ENCODE results near the gene ARGLU1. TPM values are rescaled to one million over a fixed set of nuclear protein-coding genes. Genes with fewer than 3 reads are reported as not detected.

Gene ARGLU1
- total RNA-seq, 1 experiment from 2014 or later: 115 TPM

DNA sequence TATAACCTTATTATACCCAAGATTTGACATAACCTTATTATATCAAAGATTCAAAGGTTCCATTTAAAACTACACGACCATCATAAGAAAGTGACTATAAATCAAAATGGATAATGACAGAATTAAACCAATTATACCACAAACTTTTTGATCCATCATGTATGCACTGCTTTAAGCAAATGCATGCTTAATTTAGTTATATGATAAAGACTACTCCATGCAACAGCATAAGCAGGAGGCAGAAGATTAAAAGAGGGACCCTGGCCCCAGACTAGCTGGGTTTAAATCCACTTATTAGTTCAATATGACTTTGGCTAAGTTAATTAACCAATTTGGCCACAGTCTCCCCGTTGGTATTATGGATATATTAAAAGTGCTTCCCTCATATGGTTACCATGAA, 43.8 kb downstream of the ARGLU1 start (continued):
- TF ChIP-seq ARID4B (CRISPR knock-in tag; IDR thresholded peaks at IDR 0.05; ENCODE audit: borderline replicate concordance): no peak
- TF ChIP-seq PRDM15 (CRISPR knock-in tag; IDR thresholded peaks at IDR 0.05): no peak
- no peak for TF ChIP-seq TEAD1 (CRISPR knock-in tag; IDR thresholded peaks at IDR 0.05)
- no peak for TF ChIP-seq NR2C2 (CRISPR knock-in tag; IDR thresholded peaks at IDR 0.05)
- TF ChIP-seq, protein P1, sequence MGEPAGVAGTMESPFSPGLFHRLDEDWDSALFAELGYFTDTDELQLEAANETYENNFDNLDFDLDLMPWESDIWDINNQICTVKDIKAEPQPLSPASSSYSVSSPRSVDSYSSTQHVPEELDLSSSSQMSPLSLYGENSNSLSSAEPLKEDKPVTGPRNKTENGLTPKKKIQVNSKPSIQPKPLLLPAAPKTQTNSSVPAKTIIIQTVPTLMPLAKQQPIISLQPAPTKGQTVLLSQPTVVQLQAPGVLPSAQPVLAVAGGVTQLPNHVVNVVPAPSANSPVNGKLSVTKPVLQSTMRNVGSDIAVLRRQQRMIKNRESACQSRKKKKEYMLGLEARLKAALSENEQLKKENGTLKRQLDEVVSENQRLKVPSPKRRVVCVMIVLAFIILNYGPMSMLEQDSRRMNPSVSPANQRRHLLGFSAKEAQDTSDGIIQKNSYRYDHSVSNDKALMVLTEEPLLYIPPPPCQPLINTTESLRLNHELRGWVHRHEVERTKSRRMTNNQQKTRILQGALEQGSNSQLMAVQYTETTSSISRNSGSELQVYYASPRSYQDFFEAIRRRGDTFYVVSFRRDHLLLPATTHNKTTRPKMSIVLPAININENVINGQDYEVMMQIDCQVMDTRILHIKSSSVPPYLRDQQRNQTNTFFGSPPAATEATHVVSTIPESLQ (CRISPR knock-in tag; IDR thresholded peaks at IDR 0.05): no peak
- no peak for TF ChIP-seq ZNF423 (CRISPR knock-in tag; IDR thresholded peaks at IDR 0.05)
- TF ChIP-seq, protein P2, sequence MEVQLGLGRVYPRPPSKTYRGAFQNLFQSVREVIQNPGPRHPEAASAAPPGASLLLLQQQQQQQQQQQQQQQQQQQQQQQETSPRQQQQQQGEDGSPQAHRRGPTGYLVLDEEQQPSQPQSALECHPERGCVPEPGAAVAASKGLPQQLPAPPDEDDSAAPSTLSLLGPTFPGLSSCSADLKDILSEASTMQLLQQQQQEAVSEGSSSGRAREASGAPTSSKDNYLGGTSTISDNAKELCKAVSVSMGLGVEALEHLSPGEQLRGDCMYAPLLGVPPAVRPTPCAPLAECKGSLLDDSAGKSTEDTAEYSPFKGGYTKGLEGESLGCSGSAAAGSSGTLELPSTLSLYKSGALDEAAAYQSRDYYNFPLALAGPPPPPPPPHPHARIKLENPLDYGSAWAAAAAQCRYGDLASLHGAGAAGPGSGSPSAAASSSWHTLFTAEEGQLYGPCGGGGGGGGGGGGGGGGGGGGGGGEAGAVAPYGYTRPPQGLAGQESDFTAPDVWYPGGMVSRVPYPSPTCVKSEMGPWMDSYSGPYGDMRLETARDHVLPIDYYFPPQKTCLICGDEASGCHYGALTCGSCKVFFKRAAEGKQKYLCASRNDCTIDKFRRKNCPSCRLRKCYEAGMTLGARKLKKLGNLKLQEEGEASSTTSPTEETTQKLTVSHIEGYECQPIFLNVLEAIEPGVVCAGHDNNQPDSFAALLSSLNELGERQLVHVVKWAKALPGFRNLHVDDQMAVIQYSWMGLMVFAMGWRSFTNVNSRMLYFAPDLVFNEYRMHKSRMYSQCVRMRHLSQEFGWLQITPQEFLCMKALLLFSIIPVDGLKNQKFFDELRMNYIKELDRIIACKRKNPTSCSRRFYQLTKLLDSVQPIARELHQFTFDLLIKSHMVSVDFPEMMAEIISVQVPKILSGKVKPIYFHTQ (CRISPR knock-in tag; IDR thresholded peaks at IDR 0.05): no peak
- TF ChIP-seq, protein P3, sequence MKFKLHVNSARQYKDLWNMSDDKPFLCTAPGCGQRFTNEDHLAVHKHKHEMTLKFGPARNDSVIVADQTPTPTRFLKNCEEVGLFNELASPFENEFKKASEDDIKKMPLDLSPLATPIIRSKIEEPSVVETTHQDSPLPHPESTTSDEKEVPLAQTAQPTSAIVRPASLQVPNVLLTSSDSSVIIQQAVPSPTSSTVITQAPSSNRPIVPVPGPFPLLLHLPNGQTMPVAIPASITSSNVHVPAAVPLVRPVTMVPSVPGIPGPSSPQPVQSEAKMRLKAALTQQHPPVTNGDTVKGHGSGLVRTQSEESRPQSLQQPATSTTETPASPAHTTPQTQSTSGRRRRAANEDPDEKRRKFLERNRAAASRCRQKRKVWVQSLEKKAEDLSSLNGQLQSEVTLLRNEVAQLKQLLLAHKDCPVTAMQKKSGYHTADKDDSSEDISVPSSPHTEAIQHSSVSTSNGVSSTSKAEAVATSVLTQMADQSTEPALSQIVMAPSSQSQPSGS (CRISPR knock-in tag; IDR thresholded peaks at IDR 0.05; ENCODE audit: borderline replicate concordance, low read depth): no peak
- no peak for TF ChIP-seq IRF2 (CRISPR knock-in tag; IDR thresholded peaks at IDR 0.05; ENCODE audit: borderline replicate concordance, low read depth)
- no peak for TF ChIP-seq MYBL2 (CRISPR knock-in tag; IDR thresholded peaks at IDR 0.05)
- TF ChIP-seq NR3C1 (CRISPR knock-in tag; conservative IDR thresholded peaks at IDR 0.05; ENCODE audit: low read depth): no peak
- TF ChIP-seq FOXK1 (CRISPR knock-in tag; IDR thresholded peaks at IDR 0.05): no peak
- no peak for TF ChIP-seq CREB1 (CRISPR knock-in tag; IDR thresholded peaks at IDR 0.05)
- TF ChIP-seq, protein P4, sequence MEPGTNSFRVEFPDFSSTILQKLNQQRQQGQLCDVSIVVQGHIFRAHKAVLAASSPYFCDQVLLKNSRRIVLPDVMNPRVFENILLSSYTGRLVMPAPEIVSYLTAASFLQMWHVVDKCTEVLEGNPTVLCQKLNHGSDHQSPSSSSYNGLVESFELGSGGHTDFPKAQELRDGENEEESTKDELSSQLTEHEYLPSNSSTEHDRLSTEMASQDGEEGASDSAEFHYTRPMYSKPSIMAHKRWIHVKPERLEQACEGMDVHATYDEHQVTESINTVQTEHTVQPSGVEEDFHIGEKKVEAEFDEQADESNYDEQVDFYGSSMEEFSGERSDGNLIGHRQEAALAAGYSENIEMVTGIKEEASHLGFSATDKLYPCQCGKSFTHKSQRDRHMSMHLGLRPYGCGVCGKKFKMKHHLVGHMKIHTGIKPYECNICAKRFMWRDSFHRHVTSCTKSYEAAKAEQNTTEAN (CRISPR knock-in tag; IDR thresholded peaks at IDR 0.05): no peak

Measured in WTC11 (cell line).